ENCODE measurements around the gene FUCA1.
"Not testable (repeated sequence)": the region's sequence is repeated elsewhere in the genome, so short reads cannot be mapped to it uniquely, and the experiment has no call there.

FUCA1 gene

GRCh38 chr1:23834156-23834555 is 33.9 kb downstream of the FUCA1 start:
- DNase-seq: not testable (repeated sequence)

GRCh38 chr1:23827717-23828116 is 40.4 kb downstream of the FUCA1 start:
- no peak for DNase-seq

DNA sequence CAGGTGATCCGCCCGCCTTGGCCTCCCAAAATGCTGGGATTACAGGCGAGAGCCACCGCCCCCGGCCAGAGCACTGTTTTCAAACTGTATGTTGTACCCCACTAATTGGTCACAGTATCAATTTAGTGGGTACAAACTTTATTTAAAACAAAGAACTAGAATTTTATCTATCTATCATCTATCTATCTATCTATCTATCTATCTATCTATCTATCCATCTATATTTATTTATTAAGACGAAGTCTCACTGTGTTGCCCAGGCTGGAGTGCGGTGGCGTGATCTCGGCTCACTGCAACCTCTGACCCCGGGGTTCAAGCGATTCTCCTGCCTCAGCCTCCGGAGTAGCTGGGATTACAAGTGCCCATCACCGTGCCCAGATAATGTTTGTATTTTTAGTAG is 41.5 kb downstream of the FUCA1 start:
- DNase-seq: not testable (repeated sequence)

GRCh38 chr1:23825762-23826522 is 42.1 kb downstream of the FUCA1 start:
- DNase-seq: peak; percentile 34

DNA sequence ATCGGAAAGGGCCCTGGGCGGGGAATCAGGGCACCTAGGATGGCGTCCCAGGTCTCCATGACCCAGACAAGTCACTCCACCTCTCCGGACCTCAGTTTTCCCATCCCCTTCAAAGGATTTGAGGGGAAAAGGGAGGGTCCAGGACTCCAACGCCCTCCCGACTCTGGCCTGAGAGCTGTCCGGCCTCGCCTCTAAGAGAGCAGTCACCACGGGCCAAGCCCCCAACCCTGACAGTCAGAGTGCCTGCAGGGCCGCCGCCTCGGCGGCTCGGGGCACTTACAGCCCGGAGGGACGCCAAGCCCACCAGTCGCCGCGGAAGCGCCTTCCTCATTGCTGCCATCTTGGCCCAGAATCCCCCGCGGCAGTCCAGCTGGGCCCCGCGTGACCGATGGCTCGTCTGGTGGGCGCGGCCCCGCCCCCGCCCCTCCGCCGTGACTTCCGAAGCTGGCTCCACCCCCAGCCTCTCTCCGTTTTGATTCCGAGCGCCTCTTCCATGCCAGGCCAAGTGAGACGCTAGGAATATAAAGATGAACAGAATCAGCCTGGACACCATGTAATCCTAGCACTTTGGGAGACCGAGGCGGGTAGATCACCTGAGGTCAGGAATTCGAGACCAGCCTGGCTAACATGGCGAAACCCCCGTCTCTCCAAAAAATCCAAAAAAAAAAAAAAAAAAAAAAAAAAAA is 42.9 kb downstream of the FUCA1 start, which contains the start of gene HMGCL:
HMGCL (minus strand) TSS at position 354 of the 686 bp plus-strand sequence; CDS start at position 340, 14 bp downstream.
- peak; percentile 94 for DNase-seq

DNA sequence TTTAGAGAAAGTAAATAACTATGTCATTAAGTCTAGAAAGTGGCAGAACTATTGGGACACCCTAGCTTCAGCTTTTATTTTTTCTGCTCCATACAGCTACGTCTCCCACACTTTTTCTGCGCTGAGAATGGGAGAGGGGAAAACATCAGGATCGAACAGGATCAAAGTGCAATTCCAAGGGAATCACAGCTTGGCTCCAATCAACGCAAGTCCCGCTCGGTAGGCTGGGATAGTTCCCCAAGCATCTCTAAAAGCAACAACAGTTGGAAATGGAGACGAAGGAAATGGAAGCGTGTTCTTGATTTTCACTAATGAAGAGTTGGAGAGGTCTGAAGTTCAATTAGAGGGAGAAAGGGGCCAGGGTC is 43.4 kb downstream of the FUCA1 start:
- DNase-seq: no peak

DNA sequence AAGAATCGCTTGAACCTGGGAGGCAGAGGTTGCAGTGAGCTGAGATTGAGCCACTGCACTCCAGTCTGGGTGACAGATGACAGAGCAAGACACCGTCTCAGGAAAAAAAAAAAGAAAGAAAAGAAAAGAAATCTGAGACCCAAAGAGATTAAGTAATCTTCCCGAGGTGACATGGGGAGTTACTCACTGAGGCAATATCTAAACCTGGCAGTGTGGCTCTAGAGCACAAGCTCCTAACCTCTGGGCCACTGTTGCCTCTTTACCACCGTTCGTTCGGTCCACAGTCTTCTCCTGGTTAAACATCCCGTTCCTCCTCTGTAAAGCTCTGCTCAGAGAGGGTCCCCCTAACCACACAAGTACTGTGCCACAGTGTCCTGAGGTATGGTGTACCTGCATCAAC is 44.3 kb downstream of the FUCA1 start:
- no peak for DNase-seq

DNA sequence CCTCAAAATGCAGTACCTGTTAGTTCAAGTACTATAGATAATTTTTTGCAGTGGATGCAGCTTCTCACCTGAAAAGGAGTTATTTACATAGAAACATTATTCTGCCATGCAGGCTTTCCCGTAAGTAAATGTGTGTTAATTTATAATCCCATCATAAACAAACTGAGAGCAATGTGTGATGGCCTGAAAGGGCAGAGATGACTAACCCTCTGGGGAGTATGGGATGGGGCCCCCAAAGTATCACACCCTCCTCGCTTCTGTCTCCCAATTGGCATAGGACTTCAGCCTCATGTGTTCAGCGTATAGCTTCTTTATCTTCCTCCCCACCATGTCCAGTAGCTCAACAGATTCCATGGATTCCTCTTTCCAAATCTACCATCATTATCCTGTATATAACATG is 50.5 kb downstream of the FUCA1 start:
- no peak for DNase-seq

DNA sequence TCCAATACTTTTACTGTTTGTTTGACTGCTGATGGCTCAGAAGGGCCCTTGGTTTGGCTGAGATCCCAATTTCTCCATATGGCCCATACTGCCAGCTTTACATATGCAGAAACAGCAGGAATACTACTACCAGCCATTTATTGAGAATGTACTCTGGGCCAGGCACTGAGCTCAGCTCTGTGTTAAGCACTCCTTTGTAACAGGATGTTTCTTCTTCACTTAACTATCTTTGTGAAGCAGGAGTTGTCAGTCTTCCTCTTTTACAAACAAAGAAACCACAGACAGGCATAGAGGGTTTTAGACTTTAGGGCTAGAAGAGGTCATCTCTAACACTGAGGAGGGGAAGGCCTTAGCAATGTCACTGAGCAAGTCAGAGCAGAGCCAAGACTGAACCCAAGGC is 51.2 kb downstream of the FUCA1 start:
- DNase-seq: no peak

DNA sequence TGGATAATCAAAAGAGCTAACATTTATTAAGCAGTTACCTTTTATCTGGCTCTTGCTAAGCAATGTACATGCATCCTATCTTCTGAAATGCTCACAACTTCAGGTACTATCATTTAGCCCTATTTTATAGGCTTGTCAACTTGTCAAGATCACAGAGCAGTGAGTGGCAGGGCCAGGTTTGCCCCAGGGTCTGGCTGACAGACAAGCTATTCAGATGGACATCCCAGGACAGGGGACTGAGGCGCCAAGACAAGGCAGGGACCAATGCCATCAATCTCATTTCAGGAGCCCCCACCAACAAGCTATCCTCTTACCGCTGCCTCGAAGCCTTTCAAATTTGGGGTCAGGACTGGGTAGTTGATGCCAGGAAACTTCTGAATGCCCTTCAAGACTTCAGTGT is 51.7 kb downstream of the FUCA1 start:
- no peak for DNase-seq

DNA sequence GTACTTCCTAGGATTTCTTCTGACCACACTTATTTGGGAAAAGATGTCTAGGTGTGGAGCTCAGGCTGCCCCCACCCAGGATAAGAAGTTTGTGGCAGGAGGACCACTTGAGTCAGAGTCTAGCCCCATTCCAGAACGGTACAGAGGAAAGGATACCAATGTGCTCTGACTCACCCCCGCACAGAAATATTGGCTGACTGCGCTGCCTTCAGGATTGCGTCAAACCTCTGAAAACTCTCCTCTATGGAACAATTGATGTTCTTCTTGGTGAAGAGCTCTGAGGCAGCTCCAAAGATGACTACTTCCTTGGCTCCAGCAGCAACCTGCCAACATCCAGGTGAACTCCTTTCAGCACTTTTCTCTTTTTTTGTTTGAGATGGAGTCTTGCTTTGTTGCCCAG is 54.1 kb downstream of the FUCA1 start:
- no peak for DNase-seq

- peak; percentile 55 for DNase-seq
These were observed 57.1 kb downstream of the FUCA1 start for GRCh38 chr1:23810818-23811540.

- DNase-seq: peak; percentile 91
These were observed 58.3 kb downstream of the FUCA1 start for GRCh38 chr1:23809751-23810171.

DNA sequence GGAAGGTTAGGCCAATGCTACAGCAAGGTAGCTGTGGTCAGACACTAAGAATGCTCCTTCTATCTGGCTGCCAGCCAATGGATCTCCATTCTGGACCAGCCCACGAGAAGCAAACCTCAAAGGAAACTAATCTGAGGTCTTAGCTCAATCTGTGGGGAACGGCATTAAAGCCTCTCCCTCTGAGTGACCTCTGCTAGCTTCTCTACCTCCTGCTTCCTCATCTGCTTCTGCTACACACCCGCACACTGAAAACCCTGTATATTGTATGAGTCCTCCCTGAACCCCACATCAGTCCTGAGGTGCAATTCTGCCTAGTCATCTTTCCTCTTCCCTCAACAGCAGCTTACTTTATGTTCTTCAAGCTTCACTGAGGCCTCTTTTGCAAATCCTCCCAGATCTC is 60.6 kb downstream of the FUCA1 start:
- DNase-seq: no peak

GRCh38 chr1:23806280-23806679 is 61.8 kb downstream of the FUCA1 start:
- DNase-seq: no peak

DNA sequence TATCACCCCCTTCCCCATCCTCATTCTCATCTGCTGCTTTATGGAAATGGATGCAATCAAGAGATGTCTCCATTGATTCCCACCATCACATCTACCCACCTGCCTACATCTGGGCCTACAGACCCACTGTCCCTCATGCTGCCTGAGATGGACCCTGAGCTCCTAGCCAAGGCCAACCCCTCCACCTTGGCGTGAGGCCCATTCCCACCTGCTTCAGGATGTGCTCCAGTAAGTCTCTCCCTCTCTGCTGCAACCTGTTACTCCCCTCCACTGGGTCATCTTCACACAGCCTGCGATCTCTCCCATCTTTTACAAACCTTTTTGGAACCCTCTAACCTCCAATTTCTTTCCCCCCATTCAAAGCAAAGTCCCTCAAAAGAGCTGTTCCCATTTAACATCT is 63.1 kb downstream of the FUCA1 start:
- DNase-seq: no peak

DNA sequence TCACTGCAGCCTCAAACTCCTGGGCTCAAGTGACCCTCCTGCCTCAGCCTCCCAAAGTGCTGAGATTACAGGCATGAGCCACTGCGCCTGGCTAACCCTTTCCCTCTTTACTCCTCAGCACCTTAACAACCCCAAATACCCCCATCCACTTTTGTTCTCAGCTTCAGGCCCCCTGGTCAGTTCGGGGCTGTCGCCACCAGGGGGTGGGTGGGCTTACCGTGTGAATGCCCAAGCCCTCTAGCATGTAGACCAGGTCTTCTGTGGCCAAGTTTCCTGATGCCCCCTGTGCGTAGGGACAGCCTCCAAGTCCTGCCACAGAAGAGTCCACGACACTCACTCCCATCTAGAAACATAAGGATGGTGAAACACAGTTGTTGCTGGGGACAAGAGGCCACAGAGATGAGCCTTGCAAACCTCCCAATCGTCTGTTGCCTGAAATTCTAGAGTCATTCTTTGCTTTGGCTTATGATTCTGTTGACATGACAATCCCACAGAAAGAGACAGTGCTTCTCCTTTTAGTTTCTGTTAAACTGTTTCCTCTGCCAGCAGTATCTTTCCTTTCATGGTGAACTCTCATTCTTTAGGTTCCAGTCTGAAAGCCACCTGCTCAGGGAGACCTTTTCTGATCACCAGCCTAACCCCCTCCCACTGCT is 63.8 kb downstream of the FUCA1 start:
- no peak for DNase-seq

GRCh38 chr1:23803674-23804073 is 64.4 kb downstream of the FUCA1 start:
- no peak for DNase-seq

DNA sequence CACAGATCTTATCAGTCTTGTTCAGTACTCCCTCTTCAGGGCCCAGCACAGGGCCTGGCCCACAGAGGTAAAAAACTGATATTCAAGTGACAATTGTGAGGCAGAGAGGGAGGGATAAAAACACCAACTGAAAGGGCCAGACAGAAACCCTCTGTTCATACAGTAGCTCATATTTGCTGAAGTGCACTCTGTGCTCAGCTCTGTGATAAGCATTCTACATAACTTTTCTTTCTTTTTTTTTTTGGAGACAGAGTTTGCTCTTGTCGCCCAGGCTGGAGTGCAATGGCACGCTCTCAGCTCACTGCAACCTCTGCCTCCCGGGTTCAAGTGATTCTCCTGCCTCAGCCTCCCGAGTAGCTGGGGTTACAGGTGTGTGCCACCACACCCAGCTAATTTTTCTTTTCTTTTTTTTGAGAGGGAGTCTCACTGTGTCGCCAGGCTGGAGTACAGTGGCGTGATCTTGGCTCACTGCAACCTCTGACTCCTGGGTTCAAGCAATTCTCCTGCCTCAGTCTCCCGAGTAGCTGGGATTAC is 65.2 kb downstream of the FUCA1 start:
- DNase-seq: not testable (repeated sequence)

DNA sequence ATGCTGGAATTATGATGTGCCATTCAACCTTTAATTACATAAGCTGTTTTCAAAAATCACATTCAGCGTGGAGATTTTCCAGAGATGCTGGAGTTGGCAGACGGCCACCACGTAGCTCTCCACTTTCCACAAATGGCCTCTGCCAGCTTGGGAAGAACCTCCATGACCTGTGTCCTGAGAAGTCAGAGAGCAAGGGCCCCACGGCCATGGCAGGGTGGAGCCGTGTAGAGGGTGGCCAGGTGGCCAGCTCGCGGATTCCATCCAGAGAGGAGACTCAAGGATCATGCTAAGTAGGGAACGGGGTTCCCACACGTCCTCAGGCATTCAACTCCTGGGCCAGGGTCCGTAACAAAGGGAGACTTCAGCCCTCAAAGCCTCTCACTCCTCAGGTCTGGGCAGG is 66.2 kb downstream of the FUCA1 start:
- peak; percentile 33 for DNase-seq

GRCh38 chr1:23801338-23801748 is 66.7 kb downstream of the FUCA1 start:
- DNase-seq: peak; percentile 68

GRCh38 chr1:23800400-23801337 is 67.4 kb downstream of the FUCA1 start, which contains the start of gene GALE:
Gene GALE (minus strand): TSS chr1:23800754. CDS start chr1:23799007, 1,747 bp downstream.
- peak; percentile 99 for DNase-seq
